MM.1S (cell line): ENCODE data around the gene FBXL7.

Experiments
- DNase-seq: peaks from one replicate; pipeline ENCODE4 v3.0.0-alpha.2; 2015
- H2AFZ ChIP-seq: fragments of 300-600 bp; sonication (generic); 2 replicates; pipeline ENCODE4 v1.6.0; 2016; ENCODE audit warnings: antibody characterized with exemption, low read length
- H3F3A ChIP-seq: fragments of 300-600 bp; sonication (generic); 2 replicates; pipeline ENCODE4 v1.6.1; 2016; ENCODE audit warnings: mild to moderate bottlenecking, antibody characterized with exemption, low read length, moderate library complexity, mixed read lengths; ENCODE audit not compliant: insufficient read depth
- H3K27ac ChIP-seq: fragments of 300-600 bp; sonication (generic); 2 replicates; pipeline ENCODE4 v1.5.1; 2016; ENCODE audit warnings: mild to moderate bottlenecking, low read length
- H3K27me3 ChIP-seq: fragments of 300-600 bp; sonication (generic); replicated peaks from 2 replicates; pipeline ENCODE4 v1.6.0; 2016; ENCODE audit warnings: low read length; ENCODE audit not compliant: insufficient read depth
- H3K36me3 ChIP-seq: fragments of 300-600 bp; sonication (generic); replicated peaks from 2 replicates; pipeline ENCODE4 v1.6.1; 2016; ENCODE audit warnings: mild to moderate bottlenecking, low read length, mixed read lengths; ENCODE audit not compliant: insufficient read depth
- H3K4me1 ChIP-seq: fragments of 300-600 bp; sonication (generic); 2 replicates; pipeline ENCODE4 v1.6.1; 2016; ENCODE audit warnings: low read length, mixed read lengths
- H3K4me2 ChIP-seq: fragments of 300-600 bp; sonication (generic); 2 replicates; pipeline ENCODE4 v1.6.0; 2016; ENCODE audit warnings: low read depth, low read length
- H3K4me3 ChIP-seq: fragments of 300-600 bp; sonication (generic); 2 replicates; pipeline ENCODE4 v1.5.1; 2016; ENCODE audit warnings: low read length, mixed read lengths
- H3K79me2 ChIP-seq: fragments of 300-600 bp; sonication (generic); 2 replicates; pipeline ENCODE4 v1.6.1; 2016; ENCODE audit warnings: mixed run types, low read length, mixed read lengths
- H3K9ac ChIP-seq: fragments of 300-600 bp; sonication (generic); 2 replicates; pipeline ENCODE4 v1.6.1; 2016; ENCODE audit warnings: low read length, mixed read lengths
- H3K9me2 ChIP-seq: fragments of 300-600 bp; sonication (generic); replicated peaks from 2 replicates; pipeline ENCODE4 v1.6.1; 2016; ENCODE audit warnings: mild to moderate bottlenecking, low read length, mixed read lengths; ENCODE audit not compliant: insufficient read depth
- H3K9me3 ChIP-seq: fragments of 300-600 bp; sonication (generic); replicated peaks from 2 replicates; pipeline ENCODE4 v1.6.1; 2016; ENCODE audit warnings: mild to moderate bottlenecking, low read length, mixed read lengths; ENCODE audit not compliant: insufficient read depth
- H4K20me1 ChIP-seq: fragments of 300-600 bp; sonication (generic); 2 replicates; pipeline ENCODE4 v1.6.1; 2016; ENCODE audit warnings: mild to moderate bottlenecking, low read length, moderate library complexity, mixed read lengths; ENCODE audit not compliant: insufficient read depth
- CTCF ChIP-seq: fragments of 300-600 bp; sonication (generic); IDR thresholded peaks from 2 replicates; pipeline ENCODE4 v1.5.1; 2016; ENCODE audit warnings: antibody characterized with exemption, low read length, mixed read lengths
- EZH2 ChIP-seq: fragments of 300-600 bp; sonication (generic); optimal IDR thresholded peaks from 2 replicates; pipeline ENCODE3; 2017; ENCODE audit warnings: low read depth, mild to moderate bottlenecking, antibody characterized with exemption, low read length, mixed read lengths
- EZH2phosphoT487 ChIP-seq: fragments of 300-600 bp; sonication (generic); IDR thresholded peaks from 2 replicates; pipeline ENCODE4 v1.6.1; 2018; ENCODE audit warnings: antibody characterized with exemption, low read length

FBXL7 gene

GRCh38 chr5:15679161-15679560 is 179.2 kb downstream of the FBXL7 start:
- Histone ChIP-seq H3F3A (no peaks in the 10 kb centered on the region), H3K4me2 (no peak overlapping the region), H3K4me3 (no peak overlapping the region), H3K4me1 (no peaks in the 10 kb centered on the region), H3K36me3 (no peaks in the 10 kb centered on the region), H2AFZ (no peak overlapping the region), H3K9me2 (no peaks in the 10 kb centered on the region), H3K79me2 (peaks cover 45% of the 10 kb centered on the region), H4K20me1 (no peaks in the 10 kb centered on the region), H3K9me3 (no peaks in the 10 kb centered on the region), H3K27ac (no peak overlapping the region), H3K9ac (no peak overlapping the region), H3K27me3 (no peaks in the 10 kb centered on the region)
- no peak for TF ChIP-seq CTCF
- no peak for TF ChIP-seq EZH2phosphoT487
- no peak for TF ChIP-seq EZH2
- no peak for DNase-seq

GRCh38 chr5:15680455-15680854 is 180.5 kb downstream of the FBXL7 start:
- Histone ChIP-seq H3K9me3 (no peaks in the 10 kb centered on the region), H3K4me2 (no peak overlapping the region), H3K27me3 (no peaks in the 10 kb centered on the region), H3K36me3 (no peaks in the 10 kb centered on the region), H2AFZ (no peak overlapping the region), H3F3A (no peaks in the 10 kb centered on the region), H3K9me2 (no peaks in the 10 kb centered on the region), H3K27ac (no peak overlapping the region), H3K79me2 (peaks cover 43% of the 10 kb centered on the region), H3K9ac (no peak overlapping the region), H3K4me1 (no peaks in the 10 kb centered on the region), H4K20me1 (no peaks in the 10 kb centered on the region), H3K4me3 (no peak overlapping the region)
- no peak for DNase-seq
- TF ChIP-seq EZH2 (no peak), CTCF (no peak), EZH2phosphoT487 (no peak)

GRCh38 chr5:15682122-15682521 is 182.1 kb downstream of the FBXL7 start:
- H3K4me2 ChIP-seq = no peak overlapping the region
- H3K9me2 ChIP-seq = no peaks in the 10 kb centered on the region
- H3K4me3 ChIP-seq = no peak overlapping the region
- H3K79me2 ChIP-seq = peaks cover 35% of the 10 kb centered on the region
- H3F3A ChIP-seq = no peaks in the 10 kb centered on the region
- no peaks in the 10 kb centered on the region for H3K9me3 ChIP-seq
- H3K27me3 ChIP-seq = no peaks in the 10 kb centered on the region
- no peaks in the 10 kb centered on the region for H3K4me1 ChIP-seq
- H3K9ac ChIP-seq = no peak overlapping the region
- no peak overlapping the region for H3K27ac ChIP-seq
- no peaks in the 10 kb centered on the region for H3K36me3 ChIP-seq
- no peak overlapping the region for H2AFZ ChIP-seq
- DNase-seq = no peak
- no peaks in the 10 kb centered on the region for H4K20me1 ChIP-seq
- no peak for TF ChIP-seq EZH2
- TF ChIP-seq CTCF = no peak
- no peak for TF ChIP-seq EZH2phosphoT487
